ENCODE results near the gene CEND1.

Gene CEND1

GRCh38 chr11:790721-791564, 1.1 kb upstream of the CEND1 start:
- Mint-ChIP-seq H3K4me3 (no peak overlapping the region), H3K9me3 (no peaks in the 10 kb centered on the region), H3K27ac (no peak overlapping the region), H3K4me1 (ENCODE audit: low read depth) (peaks cover 3% of the 10 kb centered on the region), H3K27me3 (ENCODE audit: low read depth) (no peaks in the 10 kb centered on the region), H3K36me3 (ENCODE audit: low read depth) (peaks cover 6% of the 10 kb centered on the region)
- no peak for DNase-seq (ENCODE audit: low spot score)

- peaks cover 10% of the 10 kb centered on the region for H3K36me3 Mint-ChIP-seq (ENCODE audit: low read depth)
- H3K27ac Mint-ChIP-seq: no peak overlapping the region
- peak overlapping the region; percentile 26 for H3K4me3 Mint-ChIP-seq
- no peaks in the 10 kb centered on the region for H3K9me3 Mint-ChIP-seq
- no peak for DNase-seq (ENCODE audit: low spot score)
- no peaks in the 10 kb centered on the region for H3K27me3 Mint-ChIP-seq (ENCODE audit: low read depth)
- H3K4me1 Mint-ChIP-seq (ENCODE audit: low read depth): peaks cover 5% of the 10 kb centered on the region
Observed at GRCh38 chr11:788953-789940, 643 bp downstream of the CEND1 start.

DNA sequence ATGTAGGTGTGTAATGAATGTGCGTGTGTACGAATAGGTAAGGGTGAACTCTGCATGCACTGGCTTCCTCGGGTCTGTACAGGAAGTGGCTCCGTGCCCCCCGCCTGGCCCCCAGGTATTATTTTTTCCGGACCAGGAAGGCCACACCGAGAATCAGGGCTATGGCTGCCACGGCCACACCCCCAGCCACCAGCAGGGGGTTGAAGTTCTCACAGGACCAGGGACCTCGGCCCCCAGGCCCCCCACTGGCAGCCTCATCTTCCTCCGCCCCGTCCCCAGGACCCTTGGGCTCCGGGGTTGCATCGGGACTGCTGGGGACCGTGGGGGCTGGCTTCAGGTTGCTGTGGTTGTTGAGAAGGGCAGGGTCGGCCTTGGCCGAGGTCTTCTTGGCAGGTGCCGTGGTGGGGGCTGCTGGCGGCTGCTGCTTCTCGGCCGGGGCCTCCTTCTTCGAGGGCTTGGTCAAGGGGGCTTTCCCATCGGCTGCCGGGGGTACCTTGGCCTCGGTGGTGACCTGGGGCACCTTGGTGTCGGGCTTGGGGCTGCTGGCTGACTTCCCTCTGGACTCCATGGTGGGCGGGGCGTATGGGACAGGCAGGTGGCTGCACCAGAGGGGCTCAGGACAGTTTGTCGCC, 1.8 kb downstream of the CEND1 start:
- no peaks in the 10 kb centered on the region for H3K27me3 Mint-ChIP-seq (ENCODE audit: low read depth)
- DNase-seq (ENCODE audit: low spot score): no peak
- no peak overlapping the region for H3K27ac Mint-ChIP-seq
- peaks cover 14% of the 10 kb centered on the region for H3K36me3 Mint-ChIP-seq (ENCODE audit: low read depth)
- H3K4me1 Mint-ChIP-seq (ENCODE audit: low read depth): peaks cover 5% of the 10 kb centered on the region
- no peak overlapping the region for H3K4me3 Mint-ChIP-seq
- H3K9me3 Mint-ChIP-seq: no peaks in the 10 kb centered on the region

DNA sequence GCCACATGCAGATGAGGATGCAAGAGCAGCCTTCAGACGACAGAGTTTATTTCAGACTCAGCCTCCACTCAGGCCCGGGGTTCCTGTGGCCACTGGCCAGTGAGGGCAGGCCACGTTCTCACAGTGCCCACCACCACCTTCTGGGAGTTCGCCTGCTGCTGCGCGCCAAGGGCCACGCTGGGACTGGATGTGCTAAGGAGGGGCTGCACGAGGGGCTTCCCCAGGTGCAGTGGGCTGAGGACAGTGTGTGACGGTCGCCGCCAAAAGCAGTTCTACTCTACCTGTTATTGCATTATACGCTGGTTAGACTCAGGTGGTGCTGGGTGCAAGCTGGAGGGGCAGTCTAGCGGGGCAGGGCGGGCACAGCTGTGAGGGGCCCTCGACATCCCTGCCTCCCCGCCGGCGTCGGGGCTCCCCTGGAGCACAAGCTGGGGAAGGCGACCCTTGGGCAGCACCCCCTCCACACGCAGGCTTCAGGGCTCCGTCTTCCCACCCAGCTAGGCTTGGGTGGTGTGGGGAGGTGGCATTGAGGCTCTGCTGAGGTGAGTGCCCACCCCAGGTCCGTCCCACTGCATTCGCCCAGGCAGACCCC, 2.7 kb downstream of the CEND1 start:
- no peak overlapping the region for H3K4me3 Mint-ChIP-seq
- no peak overlapping the region for H3K27ac Mint-ChIP-seq
- no peaks in the 10 kb centered on the region for H3K27me3 Mint-ChIP-seq (ENCODE audit: low read depth)
- H3K4me1 Mint-ChIP-seq (ENCODE audit: low read depth): peaks cover 5% of the 10 kb centered on the region
- H3K36me3 Mint-ChIP-seq (ENCODE audit: low read depth): peaks cover 14% of the 10 kb centered on the region
- H3K9me3 Mint-ChIP-seq: no peaks in the 10 kb centered on the region
- no peak for DNase-seq (ENCODE audit: low spot score)

DNA sequence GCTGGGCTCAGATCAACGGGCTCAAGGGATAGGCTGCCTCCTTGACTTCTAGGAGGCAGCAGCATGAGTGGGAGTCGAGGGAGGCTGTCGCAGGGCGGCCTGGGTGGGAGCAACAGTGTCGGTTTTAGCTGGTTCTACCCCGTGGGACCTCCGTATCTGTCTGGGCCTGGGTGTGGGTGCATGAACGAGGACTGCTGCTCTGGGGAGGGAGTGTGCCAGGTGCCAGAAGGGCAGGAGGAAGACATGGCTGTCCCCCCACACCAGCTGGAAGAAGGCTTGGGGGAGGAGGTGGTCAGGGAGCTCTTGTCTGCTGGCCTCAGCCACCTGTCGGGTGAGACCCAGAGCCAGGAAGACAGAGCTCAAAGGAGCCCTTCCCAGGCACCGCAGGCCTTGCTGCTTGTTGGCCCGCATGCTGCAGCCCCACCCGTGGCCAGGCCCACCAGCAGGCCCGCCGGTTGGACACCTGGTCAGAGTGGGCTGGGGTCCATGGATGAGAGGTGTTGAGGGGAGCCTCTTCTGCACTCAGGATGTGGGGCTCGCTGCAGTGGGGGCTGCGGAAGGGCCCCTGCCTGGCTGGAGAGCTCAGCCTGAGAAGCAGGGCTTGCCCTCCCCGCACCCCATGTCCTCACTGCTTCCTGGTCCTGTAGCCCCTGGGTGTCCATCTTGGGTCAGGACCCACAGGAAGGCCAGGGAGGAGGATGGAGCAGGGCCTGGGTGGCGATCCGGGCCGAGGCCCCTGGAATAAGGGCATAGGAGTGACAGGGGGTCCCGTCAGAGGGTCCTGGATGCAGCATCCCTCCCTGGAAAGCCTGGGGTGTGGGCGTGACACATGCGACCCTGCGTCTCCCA, 3.4 kb downstream of the CEND1 start:
- no peaks in the 10 kb centered on the region for H3K9me3 Mint-ChIP-seq
- H3K27me3 Mint-ChIP-seq (ENCODE audit: low read depth): no peaks in the 10 kb centered on the region
- peaks cover 6% of the 10 kb centered on the region for H3K4me1 Mint-ChIP-seq (ENCODE audit: low read depth)
- peaks cover 14% of the 10 kb centered on the region for H3K36me3 Mint-ChIP-seq (ENCODE audit: low read depth)
- DNase-seq (ENCODE audit: low spot score): no peak
- H3K27ac Mint-ChIP-seq: no peak overlapping the region
- no peak overlapping the region for H3K4me3 Mint-ChIP-seq

- no peaks in the 10 kb centered on the region for H3K27me3 Mint-ChIP-seq (ENCODE audit: low read depth)
- peaks cover 13% of the 10 kb centered on the region for H3K4me1 Mint-ChIP-seq (ENCODE audit: low read depth)
- DNase-seq (ENCODE audit: low spot score): no peak
Observed at GRCh38 chr11:783581-784015, 6.3 kb downstream of the CEND1 start.

DNA sequence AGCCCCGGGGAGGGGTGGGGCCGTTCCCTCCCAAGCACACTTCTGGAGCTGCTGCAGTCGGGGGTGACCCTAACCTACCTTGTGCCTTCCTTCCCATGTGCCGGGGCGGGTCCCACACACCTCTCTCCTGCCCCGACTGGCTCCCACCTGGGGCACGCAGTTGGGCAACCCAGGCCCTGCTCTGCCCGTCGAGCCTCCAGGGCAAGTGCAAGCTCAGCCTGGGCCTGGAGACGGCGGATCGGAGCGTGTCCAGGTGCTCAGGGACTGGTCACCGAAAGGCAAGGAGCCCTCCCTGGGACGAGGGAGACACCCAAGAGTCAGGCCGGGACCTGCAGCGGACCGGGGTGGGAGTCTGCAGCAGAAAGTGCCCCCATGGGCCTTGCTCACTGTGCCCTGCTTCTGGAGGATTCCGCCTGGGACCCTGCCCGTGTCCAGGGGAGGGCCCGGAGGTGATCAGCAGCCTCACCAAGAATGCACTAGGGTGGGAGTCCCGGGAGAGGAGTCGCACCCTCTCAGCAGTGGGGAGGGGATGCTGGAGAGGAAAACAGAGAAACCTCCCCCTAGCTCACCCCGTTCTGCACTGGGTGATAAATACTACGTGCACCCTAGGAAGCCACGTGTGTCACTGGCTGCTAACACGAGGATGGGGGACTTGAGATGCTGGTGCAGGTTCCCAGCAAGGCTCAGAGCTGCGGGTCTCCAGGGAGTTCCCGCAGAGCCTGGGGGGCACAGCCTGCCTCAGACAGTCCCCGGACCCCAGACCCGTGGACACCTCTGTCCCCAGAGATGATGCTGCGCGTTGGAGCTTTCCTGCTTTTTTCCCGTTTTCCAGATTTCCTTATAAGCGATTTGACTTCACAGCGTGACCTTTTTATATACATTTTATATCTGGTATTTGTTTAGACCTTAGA, 7.4 kb downstream of the CEND1 start:
- H3K4me1 Mint-ChIP-seq (ENCODE audit: low read depth): peaks cover 13% of the 10 kb centered on the region
- no peak for DNase-seq (ENCODE audit: low spot score)
- H3K27me3 Mint-ChIP-seq (ENCODE audit: low read depth): no peaks in the 10 kb centered on the region
- peaks cover 12% of the 10 kb centered on the region for H3K36me3 Mint-ChIP-seq (ENCODE audit: low read depth)
- no peak overlapping the region for H3K27ac Mint-ChIP-seq
- no peaks in the 10 kb centered on the region for H3K9me3 Mint-ChIP-seq
- H3K4me3 Mint-ChIP-seq: no peak overlapping the region

More at GRCh38 chr11:783581-784015, 6.3 kb downstream of the CEND1 start:
- Mint-ChIP-seq H3K9me3 (no peaks in the 10 kb centered on the region), H3K4me3 (no peak overlapping the region), H3K36me3 (ENCODE audit: low read depth) (peaks cover 12% of the 10 kb centered on the region), H3K27ac (no peak overlapping the region)

DNA sequence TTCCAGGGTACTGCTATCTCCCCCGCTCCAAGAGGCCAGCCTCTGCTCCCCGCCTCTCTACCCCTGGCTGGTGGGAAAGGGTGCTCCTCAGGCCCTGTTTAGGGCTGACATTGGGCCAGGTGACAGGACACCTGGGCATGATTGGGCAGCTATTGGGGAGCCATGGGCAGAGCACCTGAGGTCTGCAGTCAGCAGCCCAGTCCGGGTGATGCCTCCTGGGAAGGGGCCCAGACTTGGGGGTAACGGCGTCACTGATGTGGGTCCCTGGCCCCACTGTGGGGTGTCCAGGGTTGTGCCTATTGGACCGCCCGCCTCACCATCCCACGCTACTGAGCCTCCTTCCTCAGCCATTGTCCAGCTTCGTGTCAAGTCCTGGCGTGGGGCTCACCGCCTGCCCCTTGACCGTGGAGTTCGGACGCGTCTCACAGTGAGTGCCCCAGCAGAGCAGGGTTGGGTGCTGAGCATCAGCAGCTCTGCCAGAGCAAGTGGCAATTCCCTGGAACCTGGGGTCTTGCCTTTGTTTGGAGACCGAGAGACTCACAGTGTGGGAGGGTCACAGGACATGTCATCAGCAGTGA, 9.8 kb downstream of the CEND1 start:
- Mint-ChIP-seq H3K4me1 (ENCODE audit: low read depth) (peaks cover 21% of the 10 kb centered on the region), H3K36me3 (ENCODE audit: low read depth) (peaks cover 10% of the 10 kb centered on the region), H3K27me3 (ENCODE audit: low read depth) (no peaks in the 10 kb centered on the region), H3K9me3 (no peaks in the 10 kb centered on the region), H3K4me3 (no peak overlapping the region), H3K27ac (peak overlapping the region; percentile 41)
- DNase-seq (ENCODE audit: low spot score): no peak

DNA sequence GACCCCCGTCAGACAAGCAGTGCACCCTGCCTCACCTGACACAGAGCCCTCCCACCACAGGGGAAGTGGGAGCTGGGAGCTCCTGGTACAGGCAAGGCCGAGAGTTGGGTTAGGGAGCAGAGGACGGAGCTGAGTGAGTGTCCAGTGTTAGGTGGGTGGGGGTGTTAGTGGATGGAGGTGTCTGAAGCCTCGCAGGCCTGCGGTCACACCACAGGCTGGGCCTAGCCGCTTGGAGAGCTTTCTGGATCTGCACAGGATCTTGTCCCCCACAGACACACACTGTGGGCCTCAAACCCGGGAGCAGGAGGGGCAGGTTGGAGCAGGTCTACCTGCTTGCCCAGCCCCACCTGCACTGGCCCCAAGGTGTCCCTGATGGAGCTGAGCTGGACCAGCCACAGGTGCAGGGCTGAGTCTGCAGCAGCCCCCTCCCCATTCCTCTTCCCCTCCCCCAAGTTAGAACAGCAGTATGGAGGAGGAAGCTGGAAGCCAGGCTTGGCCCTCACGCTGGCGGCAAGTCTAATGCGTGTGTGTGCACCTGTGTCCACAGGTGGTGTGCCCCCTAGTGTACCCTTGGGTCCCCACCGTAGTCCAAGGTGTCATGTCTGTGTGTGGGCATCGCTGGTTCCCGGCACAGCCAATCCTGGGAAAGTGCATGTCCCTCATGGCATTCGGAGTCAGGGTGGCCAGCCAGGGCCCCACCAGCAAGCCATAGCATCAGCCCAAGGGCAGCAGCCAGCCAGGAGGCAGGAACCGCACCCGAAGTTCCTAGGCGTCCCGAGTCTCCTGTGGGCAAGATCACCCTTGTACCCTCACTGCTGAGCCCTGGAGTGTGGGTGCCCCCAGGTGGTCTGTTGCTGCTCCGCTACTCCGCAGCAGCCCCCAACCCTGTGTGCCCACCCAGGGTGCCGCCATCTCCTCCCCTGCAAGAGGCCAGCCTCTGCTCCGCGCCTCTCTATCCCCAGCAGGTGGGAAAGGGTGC, 10.6 kb downstream of the CEND1 start:
- Mint-ChIP-seq H3K4me3 (peak overlapping the region; percentile 38), H3K4me1 (ENCODE audit: low read depth) (peaks cover 19% of the 10 kb centered on the region), H3K9me3 (no peaks in the 10 kb centered on the region), H3K36me3 (ENCODE audit: low read depth) (peaks cover 6% of the 10 kb centered on the region), H3K27ac (peak overlapping the region; percentile 41), H3K27me3 (ENCODE audit: low read depth) (no peaks in the 10 kb centered on the region)
- no peak for DNase-seq (ENCODE audit: low spot score)

DNA sequence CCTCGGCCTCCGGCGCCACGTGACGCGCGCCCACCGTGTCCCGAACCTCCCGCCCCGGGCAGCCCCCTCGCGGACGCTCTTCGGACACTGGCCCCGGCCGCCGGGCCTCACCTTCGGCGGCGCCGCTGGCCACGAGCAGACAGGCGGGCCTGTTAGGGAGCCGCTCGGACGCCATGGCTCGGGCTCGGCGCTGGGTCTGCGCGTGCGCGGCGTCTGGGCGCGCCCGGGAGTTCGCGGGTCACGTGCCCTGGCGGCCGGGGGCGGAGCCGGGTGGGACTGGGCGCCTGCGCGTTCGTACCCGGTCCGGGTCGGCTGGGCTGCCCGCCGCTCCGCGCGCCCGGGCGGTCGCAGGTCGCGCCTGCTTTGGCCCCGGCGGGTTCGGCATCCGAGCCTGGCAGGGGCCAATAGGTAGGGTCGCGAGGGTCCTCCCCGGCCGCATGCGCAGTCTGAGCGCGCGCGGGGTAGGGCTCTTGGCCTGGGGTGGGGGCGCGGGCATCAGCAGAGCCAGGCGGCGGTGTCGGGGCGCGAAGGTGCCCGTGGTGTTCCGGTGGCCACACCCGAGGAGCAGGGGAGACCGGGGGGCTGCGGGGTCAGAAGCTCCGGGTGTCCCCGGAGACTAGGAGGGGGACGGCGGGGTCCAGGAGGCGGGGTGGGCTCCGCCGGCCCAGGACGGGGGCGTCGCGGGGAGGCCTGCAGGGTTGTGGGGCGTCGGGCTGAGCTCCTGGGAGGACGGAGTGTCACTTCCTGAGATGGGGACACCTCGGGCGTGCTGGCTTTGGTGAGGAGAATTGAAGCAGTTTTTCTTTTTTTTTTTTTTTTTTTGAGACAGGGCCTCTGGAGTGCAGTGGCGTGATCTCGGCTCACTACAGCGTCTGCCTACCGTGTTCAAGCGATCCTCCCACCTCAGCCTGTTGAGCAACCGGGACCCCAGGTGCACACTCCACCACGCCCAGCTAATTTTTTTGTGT, 12.3 kb downstream of the CEND1 start, which contains the start of gene GATD1:
Gene GATD1, minus strand, starts transcription at position 200 of the 968 bp plus-strand sequence. Its CDS starts 25 bp downstream, at position 175.
- Mint-ChIP-seq H3K4me1 (ENCODE audit: low read depth) (peaks cover 19% of the 10 kb centered on the region), H3K36me3 (ENCODE audit: low read depth) (peaks cover 3% of the 10 kb centered on the region), H3K27ac (peak within 1 kb of the TSS; percentile 84), H3K27me3 (ENCODE audit: low read depth) (no peaks in the 10 kb centered on the region), H3K4me3 (peak within 1 kb of the TSS; percentile 87), H3K9me3 (no peaks in the 10 kb centered on the region)
- DNase-seq (ENCODE audit: low spot score): peak; percentile 94

Measured in T-helper 2 cell treated with Interferon-gamma antibody and Interleukin-4, amounts not matched to agents 5 μg/mL and 100 μg/mL, for 36 hours (primary cell).